ENCODE measurements around the gene TJP1. TPM values are rescaled to one million over a fixed set of nuclear protein-coding genes. Genes with fewer than 3 reads are reported as not detected.

Gene TJP1
- total RNA-seq, 1 experiment from 2014 or later = 129 TPM

GRCh38 chr15:29682781-29683180 lies 139.5 kb downstream of the TJP1 start:
- DNase-seq (ENCODE audit: low spot score) (no peak), ATAC-seq (no peak)
- H3K27ac Mint-ChIP-seq = no peak overlapping the region
- H3K4me3 Mint-ChIP-seq = no peak overlapping the region
- ChIA-PET CTCF (interaction anchor here (0.6 kb wide), 1 partner anchor 10 kb away, joined by 3 read pairs; no protein-coding TSS in a partner anchor), POLR2A (interaction anchor here (0.6 kb wide), 1 partner anchor 374 kb away, joined by 10 read pairs; no protein-coding TSS in a partner anchor)
- H3K9me3 Mint-ChIP-seq = peaks cover 14% of the 10 kb centered on the region
- H3K36me3 Mint-ChIP-seq = peaks cover 6% of the 10 kb centered on the region; the same call in 1 of the 2 replicates
- H3K27me3 Mint-ChIP-seq (ENCODE audit: low read depth) = no peaks in the 10 kb centered on the region
- TF ChIP-seq OVOL2 (CRISPR knock-in tag; IDR thresholded peaks at IDR 0.05; ENCODE audit: borderline replicate concordance) (no peak), ZNF121 (CRISPR knock-in tag; IDR thresholded peaks at IDR 0.05) (no peak), ZNF219 (CRISPR knock-in tag; IDR thresholded peaks at IDR 0.05; ENCODE audit: borderline replicate concordance) (no peak), ZNF512 (CRISPR knock-in tag; IDR thresholded peaks at IDR 0.05; ENCODE audit: borderline replicate concordance) (no peak), NR2C2 (CRISPR knock-in tag; IDR thresholded peaks at IDR 0.05) (no peak), ELF4 (CRISPR knock-in tag; IDR thresholded peaks at IDR 0.05; ENCODE audit: low read depth) (no peak), GABPB1 (CRISPR knock-in tag; IDR thresholded peaks at IDR 0.05) (no peak), ETV6 (CRISPR knock-in tag; IDR thresholded peaks at IDR 0.05) (no peak), JAZF1 (CRISPR knock-in tag; IDR thresholded peaks at IDR 0.05) (no peak), SP1 (CRISPR knock-in tag; conservative IDR thresholded peaks at IDR 0.05) (no peak), ZMAT4 (CRISPR knock-in tag; IDR thresholded peaks at IDR 0.05) (no peak), ZNF263 (CRISPR knock-in tag; IDR thresholded peaks at IDR 0.05; ENCODE audit: low read depth) (no peak)
- TF ChIP-seq, protein P1, sequence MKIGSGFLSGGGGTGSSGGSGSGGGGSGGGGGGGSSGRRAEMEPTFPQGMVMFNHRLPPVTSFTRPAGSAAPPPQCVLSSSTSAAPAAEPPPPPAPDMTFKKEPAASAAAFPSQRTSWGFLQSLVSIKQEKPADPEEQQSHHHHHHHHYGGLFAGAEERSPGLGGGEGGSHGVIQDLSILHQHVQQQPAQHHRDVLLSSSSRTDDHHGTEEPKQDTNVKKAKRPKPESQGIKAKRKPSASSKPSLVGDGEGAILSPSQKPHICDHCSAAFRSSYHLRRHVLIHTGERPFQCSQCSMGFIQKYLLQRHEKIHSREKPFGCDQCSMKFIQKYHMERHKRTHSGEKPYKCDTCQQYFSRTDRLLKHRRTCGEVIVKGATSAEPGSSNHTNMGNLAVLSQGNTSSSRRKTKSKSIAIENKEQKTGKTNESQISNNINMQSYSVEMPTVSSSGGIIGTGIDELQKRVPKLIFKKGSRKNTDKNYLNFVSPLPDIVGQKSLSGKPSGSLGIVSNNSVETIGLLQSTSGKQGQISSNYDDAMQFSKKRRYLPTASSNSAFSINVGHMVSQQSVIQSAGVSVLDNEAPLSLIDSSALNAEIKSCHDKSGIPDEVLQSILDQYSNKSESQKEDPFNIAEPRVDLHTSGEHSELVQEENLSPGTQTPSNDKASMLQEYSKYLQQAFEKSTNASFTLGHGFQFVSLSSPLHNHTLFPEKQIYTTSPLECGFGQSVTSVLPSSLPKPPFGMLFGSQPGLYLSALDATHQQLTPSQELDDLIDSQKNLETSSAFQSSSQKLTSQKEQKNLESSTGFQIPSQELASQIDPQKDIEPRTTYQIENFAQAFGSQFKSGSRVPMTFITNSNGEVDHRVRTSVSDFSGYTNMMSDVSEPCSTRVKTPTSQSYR (CRISPR knock-in tag; IDR thresholded peaks at IDR 0.05) = no peak
- TF ChIP-seq, protein P2, sequence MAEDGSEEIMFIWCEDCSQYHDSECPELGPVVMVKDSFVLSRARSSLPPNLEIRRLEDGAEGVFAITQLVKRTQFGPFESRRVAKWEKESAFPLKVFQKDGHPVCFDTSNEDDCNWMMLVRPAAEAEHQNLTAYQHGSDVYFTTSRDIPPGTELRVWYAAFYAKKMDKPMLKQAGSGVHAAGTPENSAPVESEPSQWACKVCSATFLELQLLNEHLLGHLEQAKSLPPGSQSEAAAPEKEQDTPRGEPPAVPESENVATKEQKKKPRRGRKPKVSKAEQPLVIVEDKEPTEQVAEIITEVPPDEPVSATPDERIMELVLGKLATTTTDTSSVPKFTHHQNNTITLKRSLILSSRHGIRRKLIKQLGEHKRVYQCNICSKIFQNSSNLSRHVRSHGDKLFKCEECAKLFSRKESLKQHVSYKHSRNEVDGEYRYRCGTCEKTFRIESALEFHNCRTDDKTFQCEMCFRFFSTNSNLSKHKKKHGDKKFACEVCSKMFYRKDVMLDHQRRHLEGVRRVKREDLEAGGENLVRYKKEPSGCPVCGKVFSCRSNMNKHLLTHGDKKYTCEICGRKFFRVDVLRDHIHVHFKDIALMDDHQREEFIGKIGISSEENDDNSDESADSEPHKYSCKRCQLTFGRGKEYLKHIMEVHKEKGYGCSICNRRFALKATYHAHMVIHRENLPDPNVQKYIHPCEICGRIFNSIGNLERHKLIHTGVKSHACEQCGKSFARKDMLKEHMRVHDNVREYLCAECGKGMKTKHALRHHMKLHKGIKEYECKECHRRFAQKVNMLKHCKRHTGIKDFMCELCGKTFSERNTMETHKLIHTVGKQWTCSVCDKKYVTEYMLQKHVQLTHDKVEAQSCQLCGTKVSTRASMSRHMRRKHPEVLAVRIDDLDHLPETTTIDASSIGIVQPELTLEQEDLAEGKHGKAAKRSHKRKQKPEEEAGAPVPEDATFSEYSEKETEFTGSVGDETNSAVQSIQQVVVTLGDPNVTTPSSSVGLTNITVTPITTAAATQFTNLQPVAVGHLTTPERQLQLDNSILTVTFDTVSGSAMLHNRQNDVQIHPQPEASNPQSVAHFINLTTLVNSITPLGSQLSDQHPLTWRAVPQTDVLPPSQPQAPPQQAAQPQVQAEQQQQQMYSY (CRISPR knock-in tag; IDR thresholded peaks at IDR 0.05) = no peak
- TF ChIP-seq, protein P3, sequence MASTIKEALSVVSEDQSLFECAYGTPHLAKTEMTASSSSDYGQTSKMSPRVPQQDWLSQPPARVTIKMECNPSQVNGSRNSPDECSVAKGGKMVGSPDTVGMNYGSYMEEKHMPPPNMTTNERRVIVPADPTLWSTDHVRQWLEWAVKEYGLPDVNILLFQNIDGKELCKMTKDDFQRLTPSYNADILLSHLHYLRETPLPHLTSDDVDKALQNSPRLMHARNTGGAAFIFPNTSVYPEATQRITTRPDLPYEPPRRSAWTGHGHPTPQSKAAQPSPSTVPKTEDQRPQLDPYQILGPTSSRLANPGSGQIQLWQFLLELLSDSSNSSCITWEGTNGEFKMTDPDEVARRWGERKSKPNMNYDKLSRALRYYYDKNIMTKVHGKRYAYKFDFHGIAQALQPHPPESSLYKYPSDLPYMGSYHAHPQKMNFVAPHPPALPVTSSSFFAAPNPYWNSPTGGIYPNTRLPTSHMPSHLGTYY (CRISPR knock-in tag; IDR thresholded peaks at IDR 0.05) = no peak
- TF ChIP-seq, protein P4, sequence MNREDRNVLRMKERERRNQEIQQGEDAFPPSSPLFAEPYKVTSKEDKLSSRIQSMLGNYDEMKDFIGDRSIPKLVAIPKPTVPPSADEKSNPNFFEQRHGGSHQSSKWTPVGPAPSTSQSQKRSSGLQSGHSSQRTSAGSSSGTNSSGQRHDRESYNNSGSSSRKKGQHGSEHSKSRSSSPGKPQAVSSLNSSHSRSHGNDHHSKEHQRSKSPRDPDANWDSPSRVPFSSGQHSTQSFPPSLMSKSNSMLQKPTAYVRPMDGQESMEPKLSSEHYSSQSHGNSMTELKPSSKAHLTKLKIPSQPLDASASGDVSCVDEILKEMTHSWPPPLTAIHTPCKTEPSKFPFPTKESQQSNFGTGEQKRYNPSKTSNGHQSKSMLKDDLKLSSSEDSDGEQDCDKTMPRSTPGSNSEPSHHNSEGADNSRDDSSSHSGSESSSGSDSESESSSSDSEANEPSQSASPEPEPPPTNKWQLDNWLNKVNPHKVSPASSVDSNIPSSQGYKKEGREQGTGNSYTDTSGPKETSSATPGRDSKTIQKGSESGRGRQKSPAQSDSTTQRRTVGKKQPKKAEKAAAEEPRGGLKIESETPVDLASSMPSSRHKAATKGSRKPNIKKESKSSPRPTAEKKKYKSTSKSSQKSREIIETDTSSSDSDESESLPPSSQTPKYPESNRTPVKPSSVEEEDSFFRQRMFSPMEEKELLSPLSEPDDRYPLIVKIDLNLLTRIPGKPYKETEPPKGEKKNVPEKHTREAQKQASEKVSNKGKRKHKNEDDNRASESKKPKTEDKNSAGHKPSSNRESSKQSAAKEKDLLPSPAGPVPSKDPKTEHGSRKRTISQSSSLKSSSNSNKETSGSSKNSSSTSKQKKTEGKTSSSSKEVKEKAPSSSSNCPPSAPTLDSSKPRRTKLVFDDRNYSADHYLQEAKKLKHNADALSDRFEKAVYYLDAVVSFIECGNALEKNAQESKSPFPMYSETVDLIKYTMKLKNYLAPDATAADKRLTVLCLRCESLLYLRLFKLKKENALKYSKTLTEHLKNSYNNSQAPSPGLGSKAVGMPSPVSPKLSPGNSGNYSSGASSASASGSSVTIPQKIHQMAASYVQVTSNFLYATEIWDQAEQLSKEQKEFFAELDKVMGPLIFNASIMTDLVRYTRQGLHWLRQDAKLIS (CRISPR knock-in tag; IDR thresholded peaks at IDR 0.05; ENCODE audit: borderline replicate concordance) = no peak
- TF ChIP-seq, protein P5, sequence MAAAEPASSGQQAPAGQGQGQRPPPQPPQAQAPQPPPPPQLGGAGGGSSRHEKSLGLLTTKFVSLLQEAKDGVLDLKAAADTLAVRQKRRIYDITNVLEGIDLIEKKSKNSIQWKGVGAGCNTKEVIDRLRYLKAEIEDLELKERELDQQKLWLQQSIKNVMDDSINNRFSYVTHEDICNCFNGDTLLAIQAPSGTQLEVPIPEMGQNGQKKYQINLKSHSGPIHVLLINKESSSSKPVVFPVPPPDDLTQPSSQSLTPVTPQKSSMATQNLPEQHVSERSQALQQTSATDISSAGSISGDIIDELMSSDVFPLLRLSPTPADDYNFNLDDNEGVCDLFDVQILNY (CRISPR knock-in tag; IDR thresholded peaks at IDR 0.05) = no peak
- TF ChIP-seq, protein P6, sequence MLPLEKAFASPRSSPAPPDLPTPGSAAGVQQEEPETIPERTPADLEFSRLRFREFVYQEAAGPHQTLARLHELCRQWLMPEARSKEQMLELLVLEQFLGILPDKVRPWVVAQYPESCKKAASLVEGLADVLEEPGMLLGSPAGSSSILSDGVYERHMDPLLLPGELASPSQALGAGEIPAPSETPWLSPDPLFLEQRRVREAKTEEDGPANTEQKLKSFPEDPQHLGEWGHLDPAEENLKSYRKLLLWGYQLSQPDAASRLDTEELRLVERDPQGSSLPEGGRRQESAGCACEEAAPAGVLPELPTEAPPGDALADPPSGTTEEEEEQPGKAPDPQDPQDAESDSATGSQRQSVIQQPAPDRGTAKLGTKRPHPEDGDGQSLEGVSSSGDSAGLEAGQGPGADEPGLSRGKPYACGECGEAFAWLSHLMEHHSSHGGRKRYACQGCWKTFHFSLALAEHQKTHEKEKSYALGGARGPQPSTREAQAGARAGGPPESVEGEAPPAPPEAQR (CRISPR knock-in tag; IDR thresholded peaks at IDR 0.05) = no peak
- H3K4me1 Mint-ChIP-seq = peaks cover 2% of the 10 kb centered on the region; the same call in 1 of the 2 replicates
